Midbrain (tissue), 1 donor: ENCODE measurements around the gene SIRT5.

Experiments
- DNase-seq: peaks from one replicate; lab custom pipeline; 2025; lab: John Stamatoyannopoulos, UW

Gene SIRT5

GRCh38 chr6:13589801-13590200 is 15.4 kb downstream of the SIRT5 start:
- DNase-seq = no peak

GRCh38 chr6:13590574-13591153 is 16.3 kb downstream of the SIRT5 start:
- DNase-seq = no peak

- DNase-seq = no peak
These were observed 17.0 kb downstream of the SIRT5 start for GRCh38 chr6:13591205-13591921.

- DNase-seq = no peak
These were observed 18.7 kb downstream of the SIRT5 start for GRCh38 chr6:13593103-13593502.

DNA sequence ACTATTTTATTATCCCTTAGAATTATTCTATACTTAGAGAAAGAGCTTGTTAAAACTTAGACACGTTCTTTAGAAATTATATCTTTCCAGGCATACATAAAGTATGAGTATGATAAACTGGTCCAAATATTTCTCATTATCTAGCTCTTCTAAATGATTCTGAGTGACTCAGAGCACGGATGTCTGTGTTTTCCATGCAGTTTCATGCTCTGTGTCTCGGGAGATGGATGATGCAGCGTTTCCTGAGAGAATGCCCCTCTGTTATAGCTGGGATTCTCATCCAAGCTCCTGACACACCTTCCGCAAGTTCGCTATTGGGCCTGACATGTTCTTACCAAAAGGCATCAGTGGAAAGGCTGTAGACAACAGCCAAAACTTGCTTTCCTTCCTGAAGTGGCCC is 19.3 kb downstream of the SIRT5 start:
- DNase-seq = no peak

DNA sequence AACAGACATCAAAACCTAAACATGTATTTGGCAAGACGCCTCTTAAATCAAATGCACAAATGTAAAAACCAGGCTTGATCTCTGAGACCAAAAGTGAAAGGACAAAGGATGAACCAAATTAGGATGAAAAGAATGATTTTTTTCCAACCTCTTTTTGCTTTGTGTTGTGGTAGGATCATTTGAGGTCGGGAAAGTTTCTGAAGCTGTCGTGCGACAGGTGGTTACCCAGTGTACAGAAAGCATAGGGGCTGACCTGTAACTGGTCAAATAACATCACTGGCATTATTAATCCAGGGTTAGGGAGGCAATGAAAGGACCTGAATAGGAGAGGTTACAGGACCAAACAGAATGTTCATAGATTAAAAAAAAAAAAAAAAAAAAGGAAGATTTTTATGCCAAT is 22.7 kb downstream of the SIRT5 start:
- no peak for DNase-seq

DNA sequence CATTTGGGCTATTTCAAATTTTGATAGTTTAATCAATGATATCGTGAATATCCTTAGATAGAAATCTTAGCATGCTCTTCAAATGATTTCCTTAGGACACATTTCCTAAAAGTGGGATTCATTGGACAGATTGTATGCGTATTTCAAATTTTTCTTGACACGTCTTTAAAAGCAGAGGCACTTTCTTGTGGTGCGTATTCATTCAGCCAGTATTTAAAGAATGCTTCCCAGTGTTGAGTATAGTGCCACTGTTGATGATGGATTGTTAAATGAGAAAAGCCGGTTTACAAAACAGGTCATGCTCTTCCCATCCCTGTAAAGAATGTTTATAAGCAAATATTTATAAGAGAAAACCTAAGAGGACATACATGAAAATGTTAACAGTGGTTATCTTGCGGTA is 25.6 kb downstream of the SIRT5 start:
- no peak for DNase-seq

DNA sequence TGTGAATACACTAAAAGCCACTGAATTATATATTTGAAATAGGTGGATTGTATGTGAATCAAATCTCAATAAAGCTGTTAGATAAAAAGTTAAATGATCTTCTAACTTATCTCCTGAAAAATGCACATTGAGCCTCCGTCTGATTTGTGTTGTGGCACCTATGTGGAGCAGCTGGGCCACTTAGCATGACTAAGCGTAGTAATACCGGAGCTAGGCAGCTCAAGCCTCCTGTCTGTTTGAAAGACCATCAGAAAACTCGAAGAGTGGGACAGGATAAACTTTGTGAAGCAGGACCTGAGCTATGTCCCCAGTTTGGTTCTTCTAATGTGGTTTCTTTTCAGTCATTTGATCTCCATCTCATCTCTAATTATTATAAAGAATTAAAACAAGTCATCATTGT is 29.7 kb downstream of the SIRT5 start:
- DNase-seq = no peak

- no peak for DNase-seq
These were observed 30.4 kb downstream of the SIRT5 start for GRCh38 chr6:13604546-13605416.

- no peak for DNase-seq
These were observed 31.2 kb downstream of the SIRT5 start for GRCh38 chr6:13605634-13606033.

DNA sequence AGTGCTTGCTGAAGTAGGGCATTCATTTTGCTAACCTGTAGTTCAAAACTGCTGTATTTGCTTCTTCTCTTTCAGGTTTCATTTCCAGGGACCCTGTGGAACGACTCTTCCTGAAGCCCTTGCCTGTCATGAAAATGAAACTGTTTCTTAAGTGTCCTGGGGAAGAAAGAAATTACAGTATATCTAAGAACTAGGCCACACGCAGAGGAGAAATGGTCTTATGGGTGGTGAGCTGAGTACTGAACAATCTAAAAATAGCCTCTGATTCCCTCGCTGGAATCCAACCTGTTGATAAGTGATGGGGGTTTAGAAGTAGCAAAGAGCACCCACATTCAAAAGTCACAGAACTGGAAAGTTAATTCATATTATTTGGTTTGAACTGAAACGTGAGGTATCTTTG is 37.3 kb downstream of the SIRT5 start:
- no peak for DNase-seq

GRCh38 chr6:13613029-13613594 is 38.7 kb downstream of the SIRT5 start:
- DNase-seq = no peak

DNA sequence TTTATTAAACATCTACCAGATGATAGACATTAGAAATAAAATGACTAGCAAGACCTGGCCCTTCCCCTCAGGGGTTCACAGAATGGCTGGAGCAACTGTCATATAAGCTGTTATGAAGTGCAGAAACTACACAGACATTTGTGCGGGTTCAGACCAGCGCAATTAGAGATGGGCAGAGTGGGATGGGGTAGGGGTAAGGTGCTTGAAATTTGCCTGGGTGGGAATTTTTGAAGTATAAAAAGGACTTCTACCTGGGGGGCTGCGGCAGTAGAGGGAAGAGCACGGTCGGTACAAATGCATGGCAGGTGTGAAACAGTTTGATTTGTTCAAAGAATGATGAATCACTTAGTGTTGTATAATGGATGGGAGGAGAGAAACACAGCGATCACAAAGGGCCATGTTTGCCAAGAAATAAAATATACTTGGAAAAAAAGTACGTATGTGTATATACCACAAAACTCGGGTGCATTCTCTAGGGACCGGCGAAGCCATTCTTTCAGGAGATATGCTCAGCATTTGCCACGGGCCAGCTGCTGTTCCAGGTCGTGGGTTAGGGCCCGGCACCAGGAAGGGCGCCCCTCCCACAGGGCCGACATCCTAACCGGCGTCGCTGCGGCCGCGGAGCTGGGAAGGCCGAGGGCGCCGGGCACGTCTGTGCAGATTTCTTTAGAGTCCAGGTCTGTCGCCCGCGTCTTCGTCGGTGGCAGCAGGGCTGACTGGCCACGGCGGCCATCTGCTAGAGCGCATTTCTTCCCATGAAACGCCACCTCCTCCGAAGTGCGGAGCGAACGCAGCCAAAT is 39.9 kb downstream of the SIRT5 start:
- DNase-seq = no peak

DNA sequence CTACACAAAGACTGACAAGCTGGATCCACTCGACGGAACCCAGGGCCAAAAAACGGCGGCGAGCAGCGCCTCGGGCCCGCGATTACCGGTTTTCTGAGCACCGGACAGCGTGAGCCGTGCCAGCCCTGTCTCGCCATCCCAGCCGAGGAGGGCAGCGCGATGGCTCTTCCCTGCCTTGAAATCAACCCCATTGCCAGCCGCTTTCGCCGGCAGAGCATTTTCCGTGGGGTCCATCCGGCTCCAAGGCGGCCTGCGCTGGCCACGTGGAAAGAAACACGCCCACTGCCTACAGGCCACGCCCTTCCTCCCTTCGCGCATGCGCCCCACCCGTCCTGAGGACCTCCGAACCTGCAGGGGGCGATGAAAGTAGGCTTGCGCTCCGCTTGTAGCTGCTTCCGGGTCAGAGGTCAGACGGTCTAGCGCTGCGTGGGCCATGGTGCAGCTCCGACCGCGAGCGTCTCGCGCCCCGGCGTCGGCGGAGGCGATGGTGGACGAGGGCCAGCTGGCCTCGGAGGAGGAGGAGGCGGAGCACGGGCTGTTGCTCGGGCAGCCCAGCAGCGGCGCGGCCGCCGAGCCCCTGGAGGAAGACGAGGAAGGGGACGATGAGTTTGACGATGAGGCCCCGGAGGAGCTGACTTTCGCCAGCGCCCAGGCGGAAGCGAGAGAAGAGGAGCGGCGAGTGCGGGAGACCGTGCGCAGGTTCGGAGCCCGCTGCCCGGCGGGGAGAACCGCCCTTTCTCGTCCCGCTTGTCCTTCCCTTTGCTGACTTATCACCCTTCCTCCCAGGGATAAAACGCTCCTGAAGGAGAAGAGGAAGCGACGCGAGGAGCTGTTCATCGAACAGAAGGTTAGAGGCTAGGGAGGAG is 40.8 kb downstream of the SIRT5 start, which contains the start of gene NOL7:
NOL7 (plus strand) TSS at position 410 of the 866 bp plus-strand sequence; CDS start at position 434, 24 bp downstream.
- DNase-seq = peak; percentile 98

DNA sequence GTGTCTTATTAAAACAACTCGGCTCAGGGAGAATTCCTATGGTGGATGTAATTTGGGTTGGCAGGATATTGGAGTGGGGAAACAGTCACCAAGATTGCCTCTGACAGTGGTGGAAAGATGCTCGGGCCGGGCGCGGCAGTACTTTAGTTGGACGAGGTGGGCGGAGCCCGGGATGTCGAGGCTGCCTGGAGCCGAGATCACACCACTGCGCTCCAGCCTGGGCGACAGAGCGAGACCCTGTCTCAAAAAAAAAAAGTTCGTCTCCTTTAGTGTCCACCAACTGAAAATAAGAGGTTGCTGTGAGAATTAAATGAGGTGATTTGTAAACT is 41.4 kb downstream of the SIRT5 start:
- no peak for DNase-seq

DNA sequence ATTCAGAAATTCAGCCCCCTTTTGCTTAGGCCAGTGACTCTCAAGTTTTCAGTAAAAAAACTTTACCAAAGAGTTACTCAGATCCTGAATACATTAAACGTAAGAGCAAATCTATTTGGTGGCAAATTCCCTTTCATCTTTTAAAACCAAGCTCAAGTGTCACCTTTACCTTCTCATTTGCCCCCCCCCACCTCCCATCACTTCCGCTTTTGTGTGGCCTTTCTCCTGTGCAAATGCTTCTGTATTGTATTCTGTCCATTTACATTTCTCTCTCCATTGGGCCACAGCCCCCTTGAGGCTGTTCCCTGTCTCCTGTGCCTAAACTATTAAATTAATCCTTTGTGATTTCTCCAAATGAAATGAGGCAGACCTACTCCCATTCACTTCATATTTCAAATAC is 42.7 kb downstream of the SIRT5 start:
- DNase-seq = no peak

DNA sequence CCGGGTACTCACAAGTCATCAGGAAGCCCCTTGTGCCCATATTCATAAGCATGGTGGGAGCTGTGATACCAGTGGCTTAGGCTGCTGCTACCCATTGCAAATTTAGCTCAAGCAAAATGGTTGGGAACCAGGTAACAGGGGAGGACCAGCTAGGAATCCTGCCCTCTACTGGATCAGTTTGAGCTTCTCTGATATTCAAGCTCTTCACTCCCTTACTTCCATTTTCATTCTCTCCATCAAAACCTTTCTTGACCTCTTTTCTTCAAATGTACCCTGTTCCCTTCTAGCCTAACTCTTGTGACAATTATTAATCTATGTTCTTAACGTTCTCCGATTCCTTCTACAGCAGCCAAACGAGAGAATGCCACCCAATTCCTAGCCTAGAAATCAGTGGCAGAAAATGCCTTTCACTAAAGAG is 50.5 kb downstream of the SIRT5 start:
- DNase-seq = no peak

DNA sequence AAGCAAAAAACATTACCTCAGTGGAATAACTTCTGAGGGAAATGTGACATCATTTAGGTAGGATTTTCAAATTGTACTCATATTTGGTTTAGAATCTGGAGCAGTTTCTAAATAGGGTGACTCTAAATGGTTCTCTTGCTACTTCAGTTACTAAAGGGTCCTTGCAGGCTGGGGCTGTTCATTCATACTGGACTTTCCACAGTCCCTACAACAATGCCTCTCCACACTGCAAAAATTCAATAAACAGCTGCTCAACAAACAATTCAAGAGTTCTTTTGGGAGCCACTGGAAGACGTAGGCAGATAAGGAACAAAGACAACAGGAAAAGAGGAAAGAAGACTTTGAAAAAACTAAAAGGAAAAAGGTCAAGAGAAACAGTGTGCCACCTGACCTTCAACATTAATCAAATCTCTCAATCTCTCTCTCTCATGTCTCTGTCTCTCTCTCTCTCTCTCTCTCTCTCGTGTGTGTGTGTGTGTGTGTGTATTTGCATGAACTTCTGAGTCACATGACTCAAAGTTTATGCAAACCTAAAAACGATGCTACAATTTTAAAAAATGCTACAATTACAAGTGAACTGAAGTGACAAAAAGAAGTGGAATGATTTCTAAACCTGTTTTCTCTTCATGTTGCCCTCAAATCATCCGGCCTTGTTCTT is 55.2 kb downstream of the SIRT5 start:
- no peak for DNase-seq

DNA sequence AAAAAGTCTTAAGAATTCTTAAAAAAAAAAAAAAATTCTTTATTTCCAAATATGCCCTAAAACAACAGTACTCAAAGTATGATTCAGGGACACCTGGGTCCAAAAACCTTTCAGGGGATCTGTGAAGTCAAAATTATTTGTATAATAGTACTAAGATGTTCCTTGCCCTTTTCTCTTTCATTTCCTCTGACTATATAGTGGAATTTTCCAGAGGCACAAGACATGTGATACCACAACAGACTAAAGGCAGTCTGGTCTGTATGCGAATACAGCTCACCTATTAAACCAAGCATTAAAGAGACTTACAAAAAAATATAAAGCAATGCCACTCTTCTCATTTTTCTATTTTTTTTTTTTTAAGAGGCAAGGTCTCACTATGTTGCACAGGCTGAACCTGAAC is 56.1 kb downstream of the SIRT5 start:
- no peak for DNase-seq

DNA sequence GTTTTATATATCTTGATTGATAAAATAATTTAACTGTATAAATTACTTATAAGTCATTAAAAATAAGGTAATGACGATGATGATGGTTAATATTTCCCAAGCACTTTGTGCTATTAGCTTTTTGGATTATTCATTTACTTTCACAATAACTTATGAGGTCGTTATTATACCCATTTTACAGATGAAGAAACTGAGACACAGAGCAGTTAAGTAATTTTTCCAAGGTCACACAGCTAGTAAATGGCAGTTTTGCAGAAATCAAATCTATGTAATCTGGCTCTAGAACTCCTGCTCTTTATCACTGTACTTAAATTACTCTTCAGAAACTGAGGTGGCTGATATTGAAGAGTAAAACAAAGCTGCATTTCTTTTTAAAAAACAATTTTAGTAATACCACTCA is 58.9 kb downstream of the SIRT5 start:
- no peak for DNase-seq
